Natural killer cell (primary cell): ENCODE results near the gene OR5AU1. TPM values are rescaled to one million over a fixed set of nuclear protein-coding genes. Genes with fewer than 3 reads are reported as not detected.
A peak's percentile ranks its signal among the peaks of the same experiment; 100 is the strongest.

Experiments
- ATAC-seq, 3 donors: fragments of 150-1000 bp in 2 of 3; fragments of 200-7000 bp in 1 of 3; cut with Tn5 transposase; 1 replicate in 1 of 3; 2 replicates in 2 of 3; pipeline ENCODE4 v1.10.0; 2021; ENCODE audit warnings: mild to moderate bottlenecking in 2 of 3, moderate library complexity in 2 of 3
- DNase-seq, 2 donors: peaks; one replicate each; pipeline versions ENCODE4 v3.0.0 to v3.0.0-alpha.2; 2013 to 2021; ENCODE audit warnings: mixed read lengths in 1 of 2
- H3K27ac ChIP-seq: one replicate; pipeline ENCODE4 v1.5.1; 2013; ENCODE audit warnings: mild to moderate bottlenecking, low read length
- H3K27me3 ChIP-seq: one replicate; pipeline ENCODE4 v1.6.1; 2013; ENCODE audit warnings: low read length; ENCODE audit not compliant: control insufficient read depth, insufficient read depth
- H3K36me3 ChIP-seq: one replicate; pipeline ENCODE4 v1.6.1; 2013; ENCODE audit warnings: low read length; ENCODE audit not compliant: control insufficient read depth, insufficient read depth
- H3K4me1 ChIP-seq: one replicate; pipeline ENCODE4 v1.6.1; 2013; ENCODE audit warnings: low read length; ENCODE audit not compliant: control insufficient read depth, insufficient read depth
- H3K4me3 ChIP-seq: one replicate; pipeline ENCODE4 v1.5.1; 2013; ENCODE audit warnings: low read length
- H3K9me3 ChIP-seq: one replicate; pipeline ENCODE4 v1.6.1; 2013; ENCODE audit warnings: low read length; ENCODE audit not compliant: control insufficient read depth, insufficient read depth
- H3K27ac Mint-ChIP-seq, 2 donors: one replicate each; pipeline ENCODE4 v1.8.0; 2022; ENCODE audit warnings: mild to moderate bottlenecking in 2 of 2, mixed read lengths in 2 of 2, moderate library complexity in 1 of 2
- H3K27me3 Mint-ChIP-seq, 2 donors: one replicate each; pipeline ENCODE4 v1.8.0; 2022; ENCODE audit warnings: low read depth in 2 of 2, mixed read lengths in 2 of 2
- H3K36me3 Mint-ChIP-seq: one replicate; pipeline ENCODE4 v1.8.0; 2022; ENCODE audit warnings: mixed read lengths
- H3K4me1 Mint-ChIP-seq, 2 donors: one replicate each; pipeline ENCODE4 v1.8.0; 2022; ENCODE audit warnings: mixed read lengths in 2 of 2
- H3K4me3 Mint-ChIP-seq: one replicate; pipeline ENCODE4 v1.8.0; 2022; ENCODE audit warnings: mild to moderate bottlenecking, moderate library complexity, mixed read lengths
- H3K9me3 Mint-ChIP-seq, 2 donors: one replicate each; pipeline ENCODE4 v1.8.0; 2022; ENCODE audit warnings: mixed read lengths in 2 of 2
- WGBS: methylation state at CpG from one replicate; pipeline ENCODE4 v1.1.7; 2013; ENCODE audit warnings: missing lambda C conversion rate; ENCODE audit not compliant: insufficient coverage; 5-methylcytosine and 5-hydroxymethylcytosine counted together
- intact Hi-C: fragments of 100-400 bp; cut with micrococcal nuclease; formaldehyde crosslinking; loops from one replicate; pipeline ENCODE4 v1.14.2; 2022
- total RNA-seq, 4 donors: library from RNA; stranded (reverse); fragments of 120-200 nt in 1 of 4; gene quantifications; one replicate each; pipeline versions ENCODE4 v1.2.3 to v1.2.4, GENCODE V29; 2013 to 2022
- TF ChIP-seq, protein P1 (sequence below): fragments of 200-600 bp; IDR thresholded peaks from one replicate; pipeline ENCODE4 v1.8.0; 2022; ENCODE audit warnings: antibody characterized with exemption

The OR5AU1 gene
- not detected for total RNA-seq
- total RNA-seq (2013): not detected

DNA sequence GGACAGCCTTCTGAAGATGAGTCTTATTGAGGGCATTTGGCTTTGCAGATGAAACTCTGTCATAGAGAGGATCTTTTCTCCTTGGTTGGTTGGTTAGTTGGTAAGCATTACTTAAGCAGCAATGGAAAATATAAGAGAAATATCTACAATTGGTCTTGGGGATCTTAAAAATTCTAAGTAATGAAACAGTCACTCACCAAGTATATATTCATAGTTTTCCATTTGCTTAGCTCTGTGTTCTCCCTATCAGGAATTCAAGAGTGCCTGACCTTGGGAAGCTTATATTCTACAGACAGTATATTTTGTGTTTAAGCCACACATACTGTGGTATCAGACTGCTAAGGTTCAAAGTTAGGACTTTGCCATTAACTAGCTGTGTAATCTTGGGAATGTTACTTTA, at the start of gene OR5AU1:
Gene OR5AU1 (minus strand): TSS at position 101 of the 400 bp plus-strand sequence. CDS start 191 bp downstream, outside the sequence.
- Histone ChIP-seq H3K4me3 (no peak within 1 kb of the TSS), H3K27me3 (peaks cover 4% of the 10 kb centered on the region), H3K36me3 (no peaks in the 10 kb centered on the region), H3K27ac (no peak within 1 kb of the TSS), H3K9me3 (no peaks in the 10 kb centered on the region), H3K4me1 (no peaks in the 10 kb centered on the region)
- Mint-ChIP-seq H3K27ac (no peak within 1 kb of the TSS), H3K9me3 (no peaks in the 10 kb centered on the region), H3K4me3 (no peak within 1 kb of the TSS), H3K36me3 (no peaks in the 10 kb centered on the region), H3K27me3 (peaks cover 22 to 39% of the 10 kb centered on the region in 2 donors), H3K4me1 (no peaks in the 10 kb centered on the region)
- TF ChIP-seq, protein P1, sequence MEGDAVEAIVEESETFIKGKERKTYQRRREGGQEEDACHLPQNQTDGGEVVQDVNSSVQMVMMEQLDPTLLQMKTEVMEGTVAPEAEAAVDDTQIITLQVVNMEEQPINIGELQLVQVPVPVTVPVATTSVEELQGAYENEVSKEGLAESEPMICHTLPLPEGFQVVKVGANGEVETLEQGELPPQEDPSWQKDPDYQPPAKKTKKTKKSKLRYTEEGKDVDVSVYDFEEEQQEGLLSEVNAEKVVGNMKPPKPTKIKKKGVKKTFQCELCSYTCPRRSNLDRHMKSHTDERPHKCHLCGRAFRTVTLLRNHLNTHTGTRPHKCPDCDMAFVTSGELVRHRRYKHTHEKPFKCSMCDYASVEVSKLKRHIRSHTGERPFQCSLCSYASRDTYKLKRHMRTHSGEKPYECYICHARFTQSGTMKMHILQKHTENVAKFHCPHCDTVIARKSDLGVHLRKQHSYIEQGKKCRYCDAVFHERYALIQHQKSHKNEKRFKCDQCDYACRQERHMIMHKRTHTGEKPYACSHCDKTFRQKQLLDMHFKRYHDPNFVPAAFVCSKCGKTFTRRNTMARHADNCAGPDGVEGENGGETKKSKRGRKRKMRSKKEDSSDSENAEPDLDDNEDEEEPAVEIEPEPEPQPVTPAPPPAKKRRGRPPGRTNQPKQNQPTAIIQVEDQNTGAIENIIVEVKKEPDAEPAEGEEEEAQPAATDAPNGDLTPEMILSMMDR: no peak
- ATAC-seq (no peak), DNase-seq (no peak)
- intact Hi-C loops: no loop called here

DNA sequence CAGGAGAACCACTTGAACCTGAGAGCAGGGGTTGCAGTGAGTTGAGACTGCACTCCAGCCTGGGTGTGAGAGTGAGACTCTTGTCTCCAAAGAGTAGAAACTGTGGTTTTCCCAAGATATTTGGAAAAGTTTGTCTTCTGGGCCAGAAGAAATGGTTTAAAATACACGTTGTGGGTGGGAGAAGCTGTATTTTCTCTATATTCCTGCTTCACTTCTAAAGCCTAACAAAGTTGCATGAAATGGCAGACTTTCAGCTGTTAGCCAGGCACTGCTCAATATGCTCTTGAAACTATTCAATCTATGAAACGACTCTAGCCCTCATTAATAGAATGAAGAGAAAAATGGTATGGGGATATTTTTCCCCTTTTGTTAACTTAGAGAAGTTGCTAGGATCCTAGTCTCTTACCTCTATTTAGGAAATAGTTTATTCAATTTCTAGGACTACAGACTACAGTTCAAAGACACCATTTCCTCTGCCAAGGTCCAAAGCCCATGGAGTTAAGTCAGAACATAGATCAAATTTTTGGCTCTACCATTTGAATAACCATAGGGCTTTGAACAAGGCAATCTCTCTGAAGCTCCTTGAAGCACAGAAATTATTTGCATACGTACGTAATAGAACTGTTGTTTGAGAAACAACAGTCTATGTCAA, 49.3 kb upstream of the OR5AU1 start:
- no peaks in the 10 kb centered on the region for H3K4me1 ChIP-seq
- no peaks in the 10 kb centered on the region for H3K9me3 Mint-ChIP-seq
- H3K9me3 ChIP-seq: no peaks in the 10 kb centered on the region
- peaks cover 49% of the 10 kb centered on the region for H3K36me3 ChIP-seq
- H3K27me3 Mint-ChIP-seq: no peaks in the 10 kb centered on the region
- 100% methylated on average over 2 of the region's 4 CpGs for WGBS
- H3K4me3 ChIP-seq: no peak overlapping the region
- TF ChIP-seq, protein P1: no peak
- H3K27ac Mint-ChIP-seq: peak overlapping the region in 1 of 2 donors; percentile 81
- H3K4me3 Mint-ChIP-seq: no peak overlapping the region
- intact Hi-C loops: no loop called here
- DNase-seq (peak in 1 of 2 donors; percentile 9), ATAC-seq (no peak)
- H3K27ac ChIP-seq: no peak overlapping the region
- H3K4me1 Mint-ChIP-seq: peaks cover 37 to 54% of the 10 kb centered on the region in 2 donors
- no peaks in the 10 kb centered on the region for H3K27me3 ChIP-seq
- peaks cover 30% of the 10 kb centered on the region for H3K36me3 Mint-ChIP-seq

DNA sequence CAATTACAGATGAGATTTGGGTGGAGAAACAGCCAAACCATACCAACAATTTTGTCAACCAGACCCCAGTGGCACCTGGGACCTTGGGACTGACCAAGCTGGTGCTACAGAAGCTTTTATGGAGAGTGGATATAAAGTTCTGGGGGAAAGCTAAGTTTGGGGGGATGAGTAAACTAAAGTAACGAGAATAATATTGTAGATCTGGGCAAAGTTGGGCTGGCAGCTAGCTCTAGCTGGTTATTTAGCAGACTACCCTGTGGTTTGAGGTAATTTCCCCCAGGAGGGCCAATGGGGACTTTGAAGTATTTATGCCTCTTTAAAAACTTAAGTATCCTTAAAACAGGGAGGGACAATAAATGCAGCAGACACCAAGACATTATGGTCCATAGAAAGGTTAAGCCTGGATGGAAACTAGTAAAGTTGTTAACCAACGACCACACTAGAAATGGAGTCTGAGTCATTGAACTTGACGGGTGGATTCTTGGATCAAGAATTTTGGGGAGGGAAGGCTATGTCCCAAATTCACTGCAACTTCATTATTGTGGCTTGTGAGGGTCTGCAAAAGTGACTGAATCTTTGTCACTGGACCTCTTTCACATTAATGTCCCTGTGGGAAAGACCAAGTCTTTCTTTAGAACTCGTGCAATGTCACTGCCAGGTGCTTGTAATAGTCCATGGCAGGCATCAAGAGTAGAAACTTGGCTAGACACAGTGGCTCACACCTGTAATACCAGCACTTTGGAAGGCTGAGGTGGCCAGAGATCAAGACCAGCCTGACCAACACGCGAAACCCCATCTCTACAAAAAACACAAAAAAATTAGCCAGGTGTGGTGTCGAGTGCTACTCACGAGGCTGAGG, 48.5 kb upstream of the OR5AU1 start:
- Histone ChIP-seq H3K9me3 (no peaks in the 10 kb centered on the region), H3K27me3 (no peaks in the 10 kb centered on the region), H3K4me1 (no peaks in the 10 kb centered on the region), H3K4me3 (no peak overlapping the region), H3K27ac (no peak overlapping the region), H3K36me3 (peaks cover 41% of the 10 kb centered on the region)
- ATAC-seq (no peak), DNase-seq (peak in 1 of 2 donors; percentile 15)
- Mint-ChIP-seq H3K27ac (peak overlapping the region; percentile 23 to 61), H3K36me3 (peaks cover 22% of the 10 kb centered on the region), H3K9me3 (no peaks in the 10 kb centered on the region), H3K4me1 (peaks cover 41 to 54% of the 10 kb centered on the region in 2 donors), H3K27me3 (no peaks in the 10 kb centered on the region), H3K4me3 (no peak overlapping the region)
- intact Hi-C loops: no loop called here
- TF ChIP-seq, protein P1: no peak
- 84% methylated on average over 6 of the region's 8 CpGs for WGBS
